GM12801 (cell line): Measurements from ENCODE around the gene CD9.

Experiments
- TF ChIP-seq, protein P1 (sequence below): IDR thresholded peaks from one replicate; pipeline ENCODE4 v1.5.1; 2011; ENCODE audit warnings: control low read depth; ENCODE audit not compliant: insufficient read length; ENCODE audit errors: extremely low read depth

The CD9 gene

DNA sequence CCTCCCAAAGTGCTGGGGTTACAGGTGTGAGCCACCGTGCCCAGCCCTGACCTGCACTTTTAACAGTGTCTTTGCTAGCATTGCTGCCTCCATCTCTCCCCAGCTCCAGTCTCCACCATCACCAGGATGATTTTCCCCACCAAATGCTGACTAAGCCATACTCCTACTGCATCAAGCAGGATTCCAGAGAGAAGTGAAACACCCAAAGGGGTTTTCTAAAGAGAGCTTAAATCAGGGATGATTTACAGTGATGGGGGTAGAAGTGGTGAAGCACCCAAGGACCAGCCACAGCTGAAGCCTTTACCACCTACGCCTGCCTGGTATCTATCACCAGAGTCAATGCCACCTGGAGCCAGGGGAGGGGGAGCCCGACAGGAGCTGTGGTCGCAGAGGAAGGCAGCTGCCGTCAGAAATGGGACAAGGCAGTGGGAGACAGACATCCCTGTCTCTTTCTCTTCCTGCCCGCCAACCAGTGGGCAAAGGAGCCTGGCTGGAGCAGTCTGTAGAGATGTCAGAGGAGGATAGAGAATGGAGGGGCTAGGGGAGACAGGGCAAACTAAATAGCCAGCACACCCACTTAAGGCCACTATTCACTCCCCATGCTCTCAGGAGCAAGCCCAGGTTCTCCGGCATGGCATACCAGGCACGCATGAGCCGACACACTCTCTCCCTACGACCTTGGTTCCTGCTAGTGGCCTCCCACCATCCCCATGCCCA is 22.4 kb upstream of the CD9 start:
- TF ChIP-seq, protein P1, sequence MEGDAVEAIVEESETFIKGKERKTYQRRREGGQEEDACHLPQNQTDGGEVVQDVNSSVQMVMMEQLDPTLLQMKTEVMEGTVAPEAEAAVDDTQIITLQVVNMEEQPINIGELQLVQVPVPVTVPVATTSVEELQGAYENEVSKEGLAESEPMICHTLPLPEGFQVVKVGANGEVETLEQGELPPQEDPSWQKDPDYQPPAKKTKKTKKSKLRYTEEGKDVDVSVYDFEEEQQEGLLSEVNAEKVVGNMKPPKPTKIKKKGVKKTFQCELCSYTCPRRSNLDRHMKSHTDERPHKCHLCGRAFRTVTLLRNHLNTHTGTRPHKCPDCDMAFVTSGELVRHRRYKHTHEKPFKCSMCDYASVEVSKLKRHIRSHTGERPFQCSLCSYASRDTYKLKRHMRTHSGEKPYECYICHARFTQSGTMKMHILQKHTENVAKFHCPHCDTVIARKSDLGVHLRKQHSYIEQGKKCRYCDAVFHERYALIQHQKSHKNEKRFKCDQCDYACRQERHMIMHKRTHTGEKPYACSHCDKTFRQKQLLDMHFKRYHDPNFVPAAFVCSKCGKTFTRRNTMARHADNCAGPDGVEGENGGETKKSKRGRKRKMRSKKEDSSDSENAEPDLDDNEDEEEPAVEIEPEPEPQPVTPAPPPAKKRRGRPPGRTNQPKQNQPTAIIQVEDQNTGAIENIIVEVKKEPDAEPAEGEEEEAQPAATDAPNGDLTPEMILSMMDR, result no peak

DNA sequence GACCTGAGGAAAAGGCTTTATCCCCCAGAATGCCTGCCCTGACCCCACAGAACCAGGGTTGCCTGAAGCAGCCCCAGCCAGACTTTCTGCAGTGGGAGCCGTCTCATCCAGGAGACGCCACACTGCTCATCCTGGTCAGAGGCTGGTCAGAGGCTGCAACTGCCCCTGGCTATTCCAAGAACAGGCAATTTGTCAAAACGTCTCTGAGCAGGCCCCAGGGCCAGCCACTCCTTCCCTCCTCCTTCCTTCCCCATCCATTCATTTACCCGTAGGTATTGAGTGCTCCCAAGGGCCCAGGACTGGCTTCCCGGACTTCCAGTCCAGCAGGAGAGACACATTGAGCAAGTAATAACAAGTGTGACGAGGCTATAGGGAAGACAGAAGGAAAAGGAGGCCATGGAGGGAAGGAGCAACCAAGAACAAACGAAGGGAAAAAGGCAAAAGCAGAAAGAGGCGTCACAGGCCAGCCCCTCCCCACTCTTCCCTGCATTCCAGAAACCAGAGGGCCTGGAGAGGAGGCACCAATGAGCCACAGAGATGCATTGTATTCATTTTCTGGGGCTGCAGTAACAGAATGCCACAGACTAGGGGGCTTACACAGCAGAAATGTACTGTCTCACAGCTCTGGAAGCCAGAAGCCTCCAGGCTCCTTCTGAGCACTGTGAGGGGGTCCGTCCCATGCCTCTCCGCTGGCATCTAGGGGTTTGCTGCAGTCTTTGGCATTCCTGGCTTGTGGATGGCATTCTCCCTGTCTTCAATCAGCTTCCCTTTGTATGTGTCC is 21.0 kb upstream of the CD9 start:
- TF ChIP-seq, protein P1, result no peak

DNA sequence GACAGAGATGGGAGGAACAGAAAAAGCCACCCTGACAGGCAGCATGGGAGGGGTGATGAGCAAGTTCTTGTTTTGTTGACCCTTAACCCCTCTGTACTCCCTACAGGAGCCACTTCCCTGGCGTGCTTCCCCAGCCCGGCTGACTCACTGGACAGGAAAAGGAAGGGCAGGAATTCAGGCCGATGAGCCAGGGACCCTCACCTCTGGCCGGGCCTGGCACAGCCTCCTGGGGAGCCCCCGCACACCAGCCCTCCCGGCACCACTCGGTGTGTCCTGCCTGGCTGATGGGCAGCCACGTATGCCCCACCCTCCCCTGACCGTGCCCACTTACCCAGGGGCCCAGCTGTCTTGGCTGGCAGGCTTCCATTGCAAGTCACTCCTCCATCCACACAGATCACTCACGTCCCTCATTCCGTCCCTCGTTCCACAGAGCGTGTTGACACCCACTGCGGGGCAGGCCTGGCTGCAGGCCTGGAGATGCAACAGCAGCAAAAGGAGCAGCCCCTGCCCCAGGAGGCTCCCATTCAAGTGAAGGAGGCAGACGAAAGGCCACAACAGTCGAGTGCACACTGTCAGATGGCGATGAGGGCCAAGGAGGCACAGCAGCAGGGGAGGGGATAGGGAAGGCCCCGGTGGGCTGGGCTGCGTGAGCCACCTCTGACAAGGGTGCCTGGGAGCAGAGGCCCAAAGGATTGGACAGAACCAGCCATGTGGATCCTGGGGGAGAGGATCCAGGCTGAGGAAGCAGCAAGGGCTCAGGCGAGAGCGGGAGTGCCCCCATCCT is 19.7 kb upstream of the CD9 start:
- TF ChIP-seq, protein P1, result no peak

DNA sequence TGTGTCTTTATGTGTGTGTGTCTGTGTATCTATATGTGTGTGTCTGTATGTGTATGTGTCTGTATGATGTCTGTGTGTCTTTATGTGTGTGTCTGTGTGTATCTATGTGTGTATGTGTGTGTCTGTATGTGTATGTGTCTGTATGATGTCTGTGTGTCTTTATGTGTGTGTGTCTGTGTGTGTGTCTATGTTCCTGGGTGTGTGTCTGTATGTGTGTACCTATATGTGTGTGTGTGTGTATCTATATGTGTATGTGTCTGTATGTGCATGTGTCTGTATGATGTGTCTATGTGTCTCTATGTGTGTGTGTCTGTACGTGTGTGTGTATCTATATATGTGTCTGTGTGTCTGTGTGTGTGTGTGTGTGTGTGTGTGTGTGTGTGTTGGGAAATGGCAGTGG is 19.0 kb upstream of the CD9 start:
- TF ChIP-seq, protein P1, result no peak

DNA sequence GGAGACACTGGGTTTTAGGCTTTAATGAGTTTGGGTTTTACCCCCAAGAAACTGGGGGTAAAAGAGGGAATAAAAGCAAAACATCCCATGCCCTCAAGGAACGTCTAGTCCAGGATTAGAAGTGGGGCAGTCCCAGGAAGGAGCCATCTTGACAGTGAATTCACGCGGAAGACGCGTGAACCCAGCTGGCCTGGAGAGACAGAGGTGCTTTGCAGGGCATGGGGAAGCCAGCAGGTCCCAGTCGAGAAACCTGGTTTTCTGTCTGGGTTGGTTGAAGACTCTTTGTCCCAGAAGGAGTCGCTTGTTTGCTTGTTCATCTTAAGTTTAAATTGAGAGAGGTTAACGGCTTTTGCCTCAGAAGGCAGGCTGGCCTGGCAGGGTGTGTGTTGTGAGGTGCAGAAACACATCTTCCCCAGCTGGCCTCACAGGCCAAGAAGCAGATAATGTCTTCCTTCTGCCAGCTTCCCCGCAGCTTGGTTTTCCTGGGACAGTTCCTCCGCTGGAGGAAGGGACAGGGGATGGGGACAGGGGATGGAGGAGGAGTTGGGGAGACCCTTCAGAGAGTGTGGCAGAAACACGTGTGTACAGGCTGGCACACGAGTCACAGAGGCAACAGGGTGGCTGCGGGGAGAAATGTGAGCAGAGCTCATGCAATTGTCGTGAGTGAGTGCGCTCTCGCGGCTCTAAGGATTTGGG is 18.5 kb upstream of the CD9 start:
- TF ChIP-seq, protein P1, result no peak

DNA sequence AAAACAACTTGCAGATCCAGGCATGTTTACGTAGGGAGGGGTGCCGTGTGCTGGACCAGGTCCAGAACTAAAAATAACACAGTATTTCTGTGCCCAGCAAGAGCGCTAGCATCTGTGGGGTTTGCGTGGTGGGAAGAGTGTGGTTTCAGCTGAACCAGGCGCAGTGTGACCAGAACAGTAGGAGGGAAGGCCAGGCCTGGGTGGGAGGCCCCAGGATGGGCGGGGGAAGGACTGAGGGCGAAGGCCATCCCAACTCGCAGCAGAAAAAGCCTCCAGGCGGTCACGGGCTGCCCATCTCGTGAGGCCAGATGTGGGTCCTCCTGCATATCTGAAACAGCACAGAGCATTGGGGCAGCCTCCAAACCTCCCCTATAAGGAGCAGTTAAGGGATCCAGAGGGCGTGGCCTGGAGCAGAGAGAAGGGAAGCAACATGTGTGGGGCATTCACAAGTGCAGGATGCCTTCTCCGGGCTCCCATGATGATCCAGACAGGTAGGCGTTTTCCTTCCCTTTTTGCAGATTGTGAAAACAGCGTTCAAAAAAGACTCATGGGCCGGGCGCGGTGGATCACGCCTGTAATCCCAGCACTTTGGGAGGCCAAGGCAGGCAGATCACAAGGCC is 17.8 kb upstream of the CD9 start:
- TF ChIP-seq, protein P1, result no peak
